CD14-positive monocyte (primary cell): ENCODE measurements around the gene ZNF592. TPM values are rescaled to one million over a fixed set of nuclear protein-coding genes. Genes with fewer than 3 reads are reported as not detected.

Experiments
- DNase-seq, 3 donors: peaks; one replicate each; pipeline ENCODE4 v3.0.0-alpha.2; 2011 to 2022
- H2AFZ ChIP-seq: 2 replicates; pipeline ENCODE4 v1.6.0; 2012; ENCODE audit warnings: mild to moderate bottlenecking, low read depth, low read length, inconsistent platforms; ENCODE audit not compliant: insufficient read depth, poor library complexity, severe bottlenecking
- H3K27ac ChIP-seq, 2 donors: 1 replicate in 1 of 2; 2 replicates in 1 of 2; pipeline ENCODE4 v1.5.1; 2012 to 2013; ENCODE audit warnings: low read length in 2 of 2, control low read depth in 1 of 2, inconsistent platforms in 1 of 2, low read depth in 1 of 2, mild to moderate bottlenecking in 1 of 2
- H3K27me3 ChIP-seq, 2 donors: one replicate each; pipeline versions ENCODE4 v1.6.0 to v1.6.1; 2011 to 2013; ENCODE audit warnings: low read length in 2 of 2; ENCODE audit not compliant: control insufficient read depth in 2 of 2, insufficient read depth in 2 of 2
- H3K36me3 ChIP-seq, 2 donors: replicated peaks in 1 of 2; 1 replicate in 1 of 2; 2 replicates in 1 of 2; pipeline versions ENCODE4 v1.5.1 to v1.6.1; 2012 to 2013; ENCODE audit warnings: low read length in 2 of 2, control low read depth in 1 of 2, inconsistent platforms in 1 of 2, mild to moderate bottlenecking in 1 of 2; ENCODE audit not compliant: insufficient read depth in 2 of 2, control insufficient read depth in 1 of 2
- H3K4me1 ChIP-seq, 2 donors: 1 replicate in 1 of 2; 2 replicates in 1 of 2; pipeline versions ENCODE4 v1.5.1 to v1.6.1; 2012 to 2013; ENCODE audit warnings: low read length in 2 of 2, control low read depth in 1 of 2, inconsistent platforms in 1 of 2, mild to moderate bottlenecking in 1 of 2, moderate library complexity in 1 of 2; ENCODE audit not compliant: insufficient read depth in 2 of 2, control insufficient read depth in 1 of 2
- H3K4me2 ChIP-seq: replicated peaks from 2 replicates; pipeline ENCODE3; 2012; ENCODE audit warnings: low read length, moderate library complexity, mild to moderate bottlenecking; ENCODE audit not compliant: poor library complexity, severe bottlenecking; ENCODE audit errors: extremely low read depth
- H3K4me3 ChIP-seq, 3 experiments: fragments of 200-600 bp in 1 of 3; sonication (generic) in 1 of 3; replicated peaks in 1 of 3; 1 replicate in 2 of 3; 2 replicates in 1 of 3; pipeline ENCODE4 v1.5.1; 2011 to 2013; ENCODE audit warnings: low read length in 3 of 3, mild to moderate bottlenecking in 3 of 3, control low read depth in 2 of 3, low read depth in 2 of 3, inconsistent platforms in 1 of 3, moderate library complexity in 1 of 3
- H3K79me2 ChIP-seq: 2 replicates; pipeline ENCODE4 v1.6.0; 2012; ENCODE audit warnings: mild to moderate bottlenecking, control low read depth, inconsistent platforms, low read length, moderate library complexity; ENCODE audit not compliant: insufficient read depth
- H3K9ac ChIP-seq: 2 replicates; pipeline ENCODE4 v1.6.0; 2017; ENCODE audit warnings: low read length, mild to moderate bottlenecking; ENCODE audit not compliant: insufficient read depth, poor library complexity, severe bottlenecking
- H3K9me3 ChIP-seq, 2 donors: replicated peaks in 1 of 2; 1 replicate in 1 of 2; 2 replicates in 1 of 2; pipeline versions ENCODE4 v1.5.1 to v1.6.1; 2012 to 2013; ENCODE audit warnings: low read length in 2 of 2, control low read depth in 1 of 2; ENCODE audit not compliant: control insufficient read depth in 1 of 2, insufficient read depth in 1 of 2
- H4K20me1 ChIP-seq: 2 replicates; pipeline ENCODE4 v1.6.0; 2012; ENCODE audit warnings: mild to moderate bottlenecking, low read length, control low read depth, moderate library complexity; ENCODE audit not compliant: insufficient read depth
- H3K27ac Mint-ChIP-seq, 7 donors: one replicate each; pipeline ENCODE4 v1.8.0; 2020; ENCODE audit warnings: mild to moderate bottlenecking in 7 of 7, mixed read lengths in 7 of 7, moderate library complexity in 6 of 7, inconsistent platforms in 2 of 7
- H3K27me3 Mint-ChIP-seq, 3 donors: one replicate each; pipeline ENCODE4 v1.8.0; 2021 to 2022; ENCODE audit warnings: low read depth in 3 of 3, mild to moderate bottlenecking in 3 of 3, mixed read lengths in 3 of 3, moderate library complexity in 3 of 3, inconsistent platforms in 1 of 3
- H3K36me3 Mint-ChIP-seq, 2 donors: one replicate each; pipeline ENCODE4 v1.8.0; 2020; ENCODE audit warnings: mixed read lengths in 2 of 2, inconsistent platforms in 1 of 2, mild to moderate bottlenecking in 1 of 2
- H3K4me1 Mint-ChIP-seq: one replicate; pipeline ENCODE4 v1.8.0; 2020; ENCODE audit warnings: mild to moderate bottlenecking, mixed read lengths
- H3K4me3 Mint-ChIP-seq, 2 donors: one replicate each; pipeline ENCODE4 v1.8.0; 2020; ENCODE audit warnings: mild to moderate bottlenecking in 2 of 2, mixed read lengths in 2 of 2, moderate library complexity in 1 of 2
- H3K9me3 Mint-ChIP-seq, 7 donors: one replicate each; pipeline ENCODE4 v1.8.0; 2020 to 2022; ENCODE audit warnings: mixed read lengths in 7 of 7, mild to moderate bottlenecking in 6 of 7, moderate library complexity in 6 of 7, inconsistent platforms in 2 of 7
- WGBS: methylation state at CpG from one replicate; pipeline ENCODE4 v1.1.5; 2013; ENCODE audit warnings: missing lambda C conversion rate; ENCODE audit not compliant: insufficient coverage; 5-methylcytosine and 5-hydroxymethylcytosine counted together
- intact Hi-C, 2 donors: fragments of 100-400 bp; cut with micrococcal nuclease; formaldehyde crosslinking; loops; one replicate each; pipeline versions ENCODE4 v1.15.0 to v1.15.1; 2023
- polyA plus RNA-seq, 3 donors: library from polyadenylated mRNA; depleted of rRNA in 1 of 3; unstranded in 2 of 3; stranded (reverse) in 1 of 3; fragments of 300-500 nt in 2 of 3; fragments of >200 nt in 1 of 3; fragmentation: Illumina TruSeq in 2 of 3; gene quantifications; 1 replicate in 2 of 3; 2 replicates in 1 of 3; pipeline ENCODE4 v1.2.3, GENCODE V29; 2012 to 2021
- TF ChIP-seq, protein P1 (sequence below): fragments of 200-600 bp; IDR thresholded peaks from one replicate; pipeline ENCODE4 v1.8.0; 2022; ENCODE audit warnings: antibody characterized with exemption, mild to moderate bottlenecking

ZNF592 gene
- polyA plus RNA-seq, 3 donors: 2.8 to 43.6 (median 5.0) TPM

- H3K4me1 Mint-ChIP-seq: no peaks in the 10 kb centered on the region
- no peak overlapping the region for H2AFZ ChIP-seq
- peaks cover 82 to 95% of the 10 kb centered on the region in 2 donors for H3K36me3 ChIP-seq
- H3K4me3 ChIP-seq: no peak overlapping the region
- H3K27ac Mint-ChIP-seq: no peak overlapping the region
- H3K9me3 ChIP-seq: no peaks in the 10 kb centered on the region
- H3K27me3 Mint-ChIP-seq: peaks cover 0 to 2% (median 0%) of the 10 kb centered on the region in 3 donors
- WGBS: no CpG with 5 or more reads among the region's 3 CpGs
- H3K36me3 Mint-ChIP-seq: peaks cover 78 to 92% of the 10 kb centered on the region in 2 donors
- DNase-seq: no peak
- no peak overlapping the region for H3K4me3 Mint-ChIP-seq
- H3K4me1 ChIP-seq: no peaks in the 10 kb centered on the region
- peaks cover 72% of the 10 kb centered on the region for H3K79me2 ChIP-seq
- no peak overlapping the region for H3K27ac ChIP-seq
- intact Hi-C loops: no loop called here
- H3K9me3 Mint-ChIP-seq: no peaks in the 10 kb centered on the region
- TF ChIP-seq, protein P1, sequence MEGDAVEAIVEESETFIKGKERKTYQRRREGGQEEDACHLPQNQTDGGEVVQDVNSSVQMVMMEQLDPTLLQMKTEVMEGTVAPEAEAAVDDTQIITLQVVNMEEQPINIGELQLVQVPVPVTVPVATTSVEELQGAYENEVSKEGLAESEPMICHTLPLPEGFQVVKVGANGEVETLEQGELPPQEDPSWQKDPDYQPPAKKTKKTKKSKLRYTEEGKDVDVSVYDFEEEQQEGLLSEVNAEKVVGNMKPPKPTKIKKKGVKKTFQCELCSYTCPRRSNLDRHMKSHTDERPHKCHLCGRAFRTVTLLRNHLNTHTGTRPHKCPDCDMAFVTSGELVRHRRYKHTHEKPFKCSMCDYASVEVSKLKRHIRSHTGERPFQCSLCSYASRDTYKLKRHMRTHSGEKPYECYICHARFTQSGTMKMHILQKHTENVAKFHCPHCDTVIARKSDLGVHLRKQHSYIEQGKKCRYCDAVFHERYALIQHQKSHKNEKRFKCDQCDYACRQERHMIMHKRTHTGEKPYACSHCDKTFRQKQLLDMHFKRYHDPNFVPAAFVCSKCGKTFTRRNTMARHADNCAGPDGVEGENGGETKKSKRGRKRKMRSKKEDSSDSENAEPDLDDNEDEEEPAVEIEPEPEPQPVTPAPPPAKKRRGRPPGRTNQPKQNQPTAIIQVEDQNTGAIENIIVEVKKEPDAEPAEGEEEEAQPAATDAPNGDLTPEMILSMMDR: no peak
- no peaks in the 10 kb centered on the region for H3K27me3 ChIP-seq
- no peak overlapping the region for H3K9ac ChIP-seq
- H4K20me1 ChIP-seq: peaks cover 96% of the 10 kb centered on the region
- no peak overlapping the region for H3K4me2 ChIP-seq
Measured at GRCh38 chr15:84795186-84795585, 46.8 kb downstream of the ZNF592 start.

GRCh38 chr15:84797212-84797611 is 48.8 kb downstream of the ZNF592 start:
- Histone ChIP-seq H3K4me3 (no peak overlapping the region), H3K36me3 (peaks cover 82 to 95% of the 10 kb centered on the region in 2 donors)
- H3K4me1 Mint-ChIP-seq: no peaks in the 10 kb centered on the region

More at GRCh38 chr15:84797212-84797611, 48.8 kb downstream of the ZNF592 start:
- H3K27ac ChIP-seq: peak overlapping the region in 1 of 2 donors; percentile 1
- intact Hi-C loops: no loop called here
- no peaks in the 10 kb centered on the region for H3K9me3 ChIP-seq
- peaks cover 88% of the 10 kb centered on the region for H4K20me1 ChIP-seq
- no peak for DNase-seq
- peak overlapping the region in 1 of 7 donors; percentile 11 for H3K27ac Mint-ChIP-seq
- H2AFZ ChIP-seq: no peak overlapping the region
- H3K36me3 Mint-ChIP-seq: peaks cover 74 to 92% of the 10 kb centered on the region in 2 donors
- no CpG with 5 or more reads among the region's 4 CpGs for WGBS
- no peak overlapping the region for H3K9ac ChIP-seq
- no peak overlapping the region for H3K4me3 Mint-ChIP-seq
- H3K4me2 ChIP-seq: no peak overlapping the region
- no peaks in the 10 kb centered on the region for H3K9me3 Mint-ChIP-seq
- H3K4me1 ChIP-seq: no peaks in the 10 kb centered on the region
- H3K27me3 ChIP-seq: no peaks in the 10 kb centered on the region
- H3K79me2 ChIP-seq: peaks cover 52% of the 10 kb centered on the region
- H3K27me3 Mint-ChIP-seq: peaks cover 0 to 2% (median 0%) of the 10 kb centered on the region in 3 donors
- TF ChIP-seq, protein P1: no peak
